Activated CD8-positive, alpha-beta memory T cell treated with anti-CD3 and anti-CD28 coated beads for 48 hours (primary cell): Measurements from ENCODE around the gene LOXL1.
"Not testable (repeated sequence)": the region's sequence is repeated elsewhere in the genome, so short reads cannot be mapped to it uniquely, and the experiment has no call there.

ENCODE experiments used
- DNase-seq, 3 experiments: peaks; one replicate each; pipeline ENCODE4 v3.0.0-alpha.2; 2020; ENCODE audit warnings: low read depth in 2 of 3, low spot score in 2 of 3

LOXL1 gene

GRCh38 chr15:73951601-73952000 lies 25.3 kb downstream of the LOXL1 start:
- DNase-seq, result no peak

GRCh38 chr15:73952171-73952912 lies 26.1 kb downstream of the LOXL1 start:
- DNase-seq, result no peak

GRCh38 chr15:73952913-73953750 lies 26.9 kb downstream of the LOXL1 start:
- DNase-seq, result no peak

- no peak for DNase-seq
Measured at GRCh38 chr15:73954188-73955145, 28.2 kb downstream of the LOXL1 start.

GRCh38 chr15:73955326-73955725 lies 29.1 kb downstream of the LOXL1 start:
- DNase-seq, result no peak

GRCh38 chr15:73955861-73956742 lies 29.8 kb downstream of the LOXL1 start:
- DNase-seq, result no peak

GRCh38 chr15:73956743-73957135 lies 30.5 kb downstream of the LOXL1 start:
- DNase-seq, result no peak

- DNase-seq, result no peak
Measured at GRCh38 chr15:73957276-73957675, 31.0 kb downstream of the LOXL1 start.

- DNase-seq, result no peak
Measured at GRCh38 chr15:73957785-73958184, 31.5 kb downstream of the LOXL1 start.

GRCh38 chr15:73959012-73959581 lies 32.8 kb downstream of the LOXL1 start:
- no peak for DNase-seq

GRCh38 chr15:73959801-73960200 lies 33.5 kb downstream of the LOXL1 start:
- DNase-seq, result no peak

GRCh38 chr15:73960472-73961070 lies 34.3 kb downstream of the LOXL1 start:
- not testable (repeated sequence) for DNase-seq

- no peak for DNase-seq
Measured at GRCh38 chr15:73962433-73962832, 36.2 kb downstream of the LOXL1 start.

- peak; percentile 60 to 92 (median 91) for DNase-seq
Measured at GRCh38 chr15:73964736-73965093, 38.5 kb downstream of the LOXL1 start.

GRCh38 chr15:73965094-73965757 lies 39.0 kb downstream of the LOXL1 start:
- DNase-seq, result no peak

- DNase-seq, result no peak
Measured at GRCh38 chr15:73965758-73966113, 39.5 kb downstream of the LOXL1 start.

GRCh38 chr15:73968461-73968860 lies 42.2 kb downstream of the LOXL1 start:
- DNase-seq, result no peak

GRCh38 chr15:73969151-73969759 lies 43.0 kb downstream of the LOXL1 start:
- no peak for DNase-seq
